ENCODE data around the gene ELOVL5. TPM values are rescaled to one million over a fixed set of nuclear protein-coding genes. Genes with fewer than 3 reads are reported as not detected.

ELOVL5 gene
- polyA plus RNA-seq, 1 donor from 2014 or later, result 31.2 TPM

DNA sequence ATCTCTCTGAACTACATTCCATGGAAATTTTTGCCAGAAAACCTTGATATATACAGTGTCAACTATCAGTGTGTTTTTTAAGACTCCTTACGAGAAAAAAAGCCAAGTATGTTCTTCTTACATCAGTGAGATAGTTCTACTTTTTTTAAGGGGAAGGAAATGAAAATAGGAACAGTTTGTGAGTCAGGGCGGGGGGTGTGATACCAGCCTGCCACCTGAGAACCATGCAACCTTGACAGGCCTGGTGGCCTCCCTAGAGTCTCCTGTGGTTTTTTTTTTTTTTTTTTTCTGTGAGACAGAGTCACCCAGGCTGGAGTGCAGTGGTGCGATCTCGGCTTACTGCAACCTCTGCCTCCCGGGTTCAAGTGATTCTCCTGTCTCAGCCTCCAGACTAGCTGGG lies 103.8 kb downstream of the ELOVL5 start:
- Histone ChIP-seq H3K9me3 (ENCODE audit: low read length) (no peaks in the 10 kb centered on the region), H3K4me3 (ENCODE audit: low read length) (no peak overlapping the region), H3K9ac (ENCODE audit: low read length) (no peak overlapping the region), H3K27ac (ENCODE audit: low read length) (no peak overlapping the region), H4K20me1 (ENCODE audit: insufficient read depth) (no peaks in the 10 kb centered on the region), H3K27me3 (ENCODE audit: insufficient read depth, low read depth, low read length) (no peaks in the 10 kb centered on the region), H3K9me2 (ENCODE audit: insufficient read depth, low read length) (no peaks in the 10 kb centered on the region), H3K36me3 (ENCODE audit: insufficient read depth, low read length) (no peaks in the 10 kb centered on the region), H3K79me2 (replicated peaks; ENCODE audit: insufficient read depth, low read length) (no peaks in the 10 kb centered on the region), H2AFZ (ENCODE audit: low read depth, low read length) (no peak overlapping the region), H3F3A (ENCODE audit: insufficient read depth, low read length, poor library complexity, severe bottlenecking) (no peaks in the 10 kb centered on the region), H3K4me2 (ENCODE audit: low read length) (no peak overlapping the region)
- TF ChIP-seq MXI1 (conservative IDR thresholded peaks at IDR 0.05; ENCODE audit: poor library complexity, severe bottlenecking) (no peak), EZH2 (IDR thresholded peaks at IDR 0.05; ENCODE audit: borderline replicate concordance, insufficient read depth, low read length, poor library complexity, severe bottlenecking) (no peak), TAF1 (IDR thresholded peaks at IDR 0.05; ENCODE audit: low read depth) (no peak), POLR2AphosphoS5 (IDR thresholded peaks at IDR 0.05) (no peak), REST (IDR thresholded peaks at IDR 0.05; ENCODE audit: borderline replicate concordance) (no peak), SMC3 (conservative IDR thresholded peaks at IDR 0.05; ENCODE audit: poor library complexity) (no peak), RAD21 (conservative IDR thresholded peaks at IDR 0.05) (no peak), EP300 (conservative IDR thresholded peaks at IDR 0.05; ENCODE audit: poor library complexity, severe bottlenecking) (no peak), CTCF (IDR thresholded peaks at IDR 0.05; ENCODE audit: poor library complexity, severe bottlenecking) (no peak)

GRCh38 chr6:53244399-53244931 lies 104.3 kb downstream of the ELOVL5 start:
- H3K4me2 ChIP-seq (ENCODE audit: low read length), result no peak overlapping the region
- no peak for TF ChIP-seq EZH2 (IDR thresholded peaks at IDR 0.05; ENCODE audit: borderline replicate concordance, insufficient read depth, low read length, poor library complexity, severe bottlenecking)
- H4K20me1 ChIP-seq (ENCODE audit: insufficient read depth), result no peaks in the 10 kb centered on the region
- no peak overlapping the region for H2AFZ ChIP-seq (ENCODE audit: low read depth, low read length)
- H3K36me3 ChIP-seq (ENCODE audit: insufficient read depth, low read length), result no peaks in the 10 kb centered on the region
- no peak overlapping the region for H3K9ac ChIP-seq (ENCODE audit: low read length)
- no peaks in the 10 kb centered on the region for H3K79me2 ChIP-seq (replicated peaks; ENCODE audit: insufficient read depth, low read length)
- no peaks in the 10 kb centered on the region for H3K9me2 ChIP-seq (ENCODE audit: insufficient read depth, low read length)
- no peaks in the 10 kb centered on the region for H3K27me3 ChIP-seq (ENCODE audit: insufficient read depth, low read depth, low read length)
- no peak overlapping the region for H3K4me3 ChIP-seq (ENCODE audit: low read length)
- no peak overlapping the region for H3K27ac ChIP-seq (ENCODE audit: low read length)
- H3F3A ChIP-seq (ENCODE audit: insufficient read depth, low read length, poor library complexity, severe bottlenecking), result no peaks in the 10 kb centered on the region
- H3K9me3 ChIP-seq (ENCODE audit: low read length), result no peaks in the 10 kb centered on the region

Measured in neural cell (in vitro differentiated cells).